Keratinocyte (primary cell): Measurements from ENCODE around the gene PAQR5. TPM values are rescaled to one million over a fixed set of nuclear protein-coding genes. Genes with fewer than 3 reads are reported as not detected.

Source experiments
- DNase-seq: peaks from one replicate; pipeline ENCODE4 v3.0.0-alpha.2; 2011; ENCODE audit warnings: low read depth, missing footprints, low spot score
- FAIRE-seq: peaks from 2 replicates; lab custom pipeline; 2011; peaks lifted over from hg19 to GRCh38; lab: Jason Lieb, UNC
- H2AFZ ChIP-seq: 2 replicates; pipeline ENCODE4 v1.6.0; 2012; ENCODE audit warnings: low read length, control low read depth, inconsistent platforms; ENCODE audit not compliant: control insufficient read depth
- H3K27ac ChIP-seq: 2 replicates; pipeline ENCODE4 v1.5.1; 2011; ENCODE audit warnings: low read length; ENCODE audit not compliant: control insufficient read depth, insufficient read depth
- H3K27me3 ChIP-seq: 3 replicates; pipeline ENCODE4 v1.6.0; 2011; ENCODE audit warnings: low read length; ENCODE audit not compliant: control insufficient read depth, insufficient read depth; ENCODE audit errors: extremely low read depth
- H3K36me3 ChIP-seq, 2 experiments: 2 replicates in 1 of 2; 3 replicates in 1 of 2; pipeline ENCODE4 v1.5.1; 2011; ENCODE audit warnings: low read length in 2 of 2, mild to moderate bottlenecking in 1 of 2; ENCODE audit not compliant: control insufficient read depth in 2 of 2, insufficient read depth in 2 of 2; ENCODE audit errors: extremely low read depth in 1 of 2
- H3K4me1 ChIP-seq: 3 replicates; pipeline ENCODE4 v1.5.1; 2011; ENCODE audit warnings: low read length; ENCODE audit not compliant: control insufficient read depth, insufficient read depth; ENCODE audit errors: extremely low read depth
- H3K4me2 ChIP-seq: 3 replicates; pipeline ENCODE4 v1.6.0; 2011; ENCODE audit warnings: low read depth, low read length; ENCODE audit not compliant: control insufficient read depth, insufficient read depth; ENCODE audit errors: extremely low read depth
- H3K4me3 ChIP-seq, 3 experiments: fragments of 200-600 bp in 1 of 3; sonication (generic) in 1 of 3; 2 replicates in 2 of 3; 3 replicates in 1 of 3; pipeline ENCODE4 v1.5.1; 2011 to 2016; ENCODE audit warnings: low read length in 3 of 3, mild to moderate bottlenecking in 3 of 3, control low read depth in 2 of 3, inconsistent platforms in 1 of 3, low read depth in 1 of 3, mixed read lengths in 1 of 3, mixed run types in 1 of 3, moderate library complexity in 1 of 3; ENCODE audit not compliant: control insufficient read depth in 2 of 3, insufficient read depth in 2 of 3; ENCODE audit errors: extremely low read depth in 1 of 3
- H3K79me2 ChIP-seq: 2 replicates; pipeline ENCODE4 v1.6.0; 2012; ENCODE audit warnings: low read length; ENCODE audit not compliant: control insufficient read depth, insufficient read depth
- H3K9ac ChIP-seq: 3 replicates; pipeline ENCODE4 v1.6.0; 2011; ENCODE audit warnings: low read length; ENCODE audit not compliant: control insufficient read depth, insufficient read depth; ENCODE audit errors: extremely low read depth
- H3K9me1 ChIP-seq: 3 replicates; pipeline ENCODE4 v1.6.0; 2011; ENCODE audit warnings: low read length; ENCODE audit not compliant: control insufficient read depth, insufficient read depth; ENCODE audit errors: extremely low read depth
- H3K9me3 ChIP-seq: 2 replicates; pipeline ENCODE4 v1.5.1; 2012; ENCODE audit warnings: low read depth, low read length; ENCODE audit not compliant: control insufficient read depth
- H4K20me1 ChIP-seq: 3 replicates; pipeline ENCODE4 v1.6.0; 2011; ENCODE audit warnings: low read length; ENCODE audit not compliant: control insufficient read depth, insufficient read depth; ENCODE audit errors: extremely low read depth
- EZH2 ChIP-seq: IDR thresholded peaks from one replicate; pipeline ENCODE4 v1.6.1; 2012; ENCODE audit warnings: inconsistent platforms, mild to moderate bottlenecking, low read length, moderate library complexity
- dilution Hi-C: fragments of 300-500 bp; cut with MboI; formaldehyde crosslinking; loops from one replicate; pipeline ENCODE4 v1.7.0; 2020; ENCODE audit warnings: low sequenced_read_pairs; ENCODE audit not compliant: extremely low pct_ligation_motif_present
- polyA plus RNA-seq, 5 experiments: library from polyadenylated mRNA; depleted of rRNA in 3 of 5; stranded (reverse) in 3 of 5; stranded (forward) in 1 of 5; unstranded in 1 of 5; fragments of >200 nt; gene quantifications; 1 replicate in 1 of 5; 2 replicates in 3 of 5; 3 replicates in 1 of 5; pipeline versions ENCODE4 v1.2.1 to v1.2.3, GENCODE V29; 2011 to 2012; ENCODE audit warnings: missing spikeins in 2 of 5, low read depth in 1 of 5, low replicate concordance in 1 of 5
- TF ChIP-seq, protein P1 (sequence below), 3 experiments: IDR thresholded peaks in 1 of 3; conservative IDR thresholded peaks in 1 of 3; optimal IDR thresholded peaks in 1 of 3; 2 replicates in 2 of 3; 3 replicates in 1 of 3; pipeline versions ENCODE3 to v1.5.1; 2011; ENCODE audit warnings: low read length in 3 of 3, mild to moderate bottlenecking in 3 of 3, moderate library complexity in 2 of 3, control low read depth in 1 of 3, inconsistent platforms in 1 of 3; ENCODE audit not compliant: insufficient read depth in 2 of 3; ENCODE audit errors: extremely low read depth in 1 of 3

Gene PAQR5
- polyA plus RNA-seq, 1 donor (not counting 4 experiments of a cell fraction or from before 2014, with no cell fraction given) = 0.30 TPM

DNA sequence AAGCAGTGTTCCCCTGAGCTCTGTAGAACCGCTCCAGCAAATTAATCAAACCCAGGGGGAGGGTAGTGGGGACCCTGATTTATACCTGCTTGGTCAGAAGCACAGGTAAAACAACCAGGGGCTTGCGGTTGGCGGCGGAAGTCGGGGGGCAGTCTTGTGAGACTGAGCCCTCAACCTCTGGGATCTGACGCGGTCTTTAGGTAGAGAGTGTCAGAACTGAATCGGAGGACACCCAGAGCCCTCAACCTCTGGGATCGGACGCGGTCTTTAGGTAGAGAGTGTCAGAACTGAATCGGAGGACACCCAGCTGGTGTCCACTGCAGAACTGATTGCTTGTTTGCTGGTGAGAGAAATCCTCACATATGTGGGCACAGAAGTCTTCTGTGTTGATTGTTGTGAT lies 12.9 kb upstream of the PAQR5 start:
- dilution Hi-C loops = no loop called here
- no peaks in the 10 kb centered on the region for H3K27me3 ChIP-seq
- DNase-seq (no peak), FAIRE-seq (peak; percentile 51)
- H3K9me3 ChIP-seq = no peaks in the 10 kb centered on the region
- no peaks in the 10 kb centered on the region for H3K9me1 ChIP-seq
- H3K36me3 ChIP-seq = no peaks in the 10 kb centered on the region
- no peak overlapping the region for H3K27ac ChIP-seq
- no peaks in the 10 kb centered on the region for H3K79me2 ChIP-seq
- H3K4me2 ChIP-seq = no peak overlapping the region
- no peak overlapping the region for H3K4me3 ChIP-seq
- peaks cover 12% of the 10 kb centered on the region for H3K4me1 ChIP-seq
- H4K20me1 ChIP-seq = no peaks in the 10 kb centered on the region
- H2AFZ ChIP-seq = no peak overlapping the region
- TF ChIP-seq EZH2 = no peak
- TF ChIP-seq, protein P1, sequence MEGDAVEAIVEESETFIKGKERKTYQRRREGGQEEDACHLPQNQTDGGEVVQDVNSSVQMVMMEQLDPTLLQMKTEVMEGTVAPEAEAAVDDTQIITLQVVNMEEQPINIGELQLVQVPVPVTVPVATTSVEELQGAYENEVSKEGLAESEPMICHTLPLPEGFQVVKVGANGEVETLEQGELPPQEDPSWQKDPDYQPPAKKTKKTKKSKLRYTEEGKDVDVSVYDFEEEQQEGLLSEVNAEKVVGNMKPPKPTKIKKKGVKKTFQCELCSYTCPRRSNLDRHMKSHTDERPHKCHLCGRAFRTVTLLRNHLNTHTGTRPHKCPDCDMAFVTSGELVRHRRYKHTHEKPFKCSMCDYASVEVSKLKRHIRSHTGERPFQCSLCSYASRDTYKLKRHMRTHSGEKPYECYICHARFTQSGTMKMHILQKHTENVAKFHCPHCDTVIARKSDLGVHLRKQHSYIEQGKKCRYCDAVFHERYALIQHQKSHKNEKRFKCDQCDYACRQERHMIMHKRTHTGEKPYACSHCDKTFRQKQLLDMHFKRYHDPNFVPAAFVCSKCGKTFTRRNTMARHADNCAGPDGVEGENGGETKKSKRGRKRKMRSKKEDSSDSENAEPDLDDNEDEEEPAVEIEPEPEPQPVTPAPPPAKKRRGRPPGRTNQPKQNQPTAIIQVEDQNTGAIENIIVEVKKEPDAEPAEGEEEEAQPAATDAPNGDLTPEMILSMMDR (optimal IDR thresholded peaks at IDR 0.05 in 1 of 3, IDR thresholded peaks at IDR 0.05 in 1 of 3, conservative IDR thresholded peaks at IDR 0.05 in 1 of 3; ENCODE audit: extremely low read depth in 1 of 3, insufficient read depth in 2 of 3, low read length in 3 of 3) = no peak
- no peak overlapping the region for H3K9ac ChIP-seq

DNA sequence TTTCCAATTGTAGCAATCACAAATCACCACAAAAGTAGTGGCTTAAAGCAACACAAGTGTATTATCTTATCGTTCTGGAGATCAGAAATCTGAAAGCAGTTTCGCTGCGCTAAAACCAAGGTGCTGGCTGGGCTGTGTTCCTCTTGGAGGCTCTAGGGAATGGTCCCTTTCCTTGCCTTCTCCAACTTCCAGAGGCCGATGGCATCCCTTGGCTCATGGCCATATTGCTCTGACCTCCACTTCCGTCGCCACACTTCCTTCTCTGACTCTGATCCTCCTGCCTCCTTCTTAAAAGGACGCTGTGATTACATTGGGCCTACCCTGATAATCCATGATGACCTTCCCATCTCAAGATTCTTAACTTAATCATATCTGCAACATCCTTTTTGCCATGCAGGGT lies 10.7 kb upstream of the PAQR5 start:
- FAIRE-seq = no peak
- TF ChIP-seq, protein P1 (optimal IDR thresholded peaks at IDR 0.05 in 1 of 3, IDR thresholded peaks at IDR 0.05 in 1 of 3, conservative IDR thresholded peaks at IDR 0.05 in 1 of 3; ENCODE audit: extremely low read depth in 1 of 3, insufficient read depth in 2 of 3, low read length in 3 of 3) = no peak
- no peak for TF ChIP-seq EZH2

More for the DNA sequence above, 10.7 kb upstream of the PAQR5 start:
- no peaks in the 10 kb centered on the region for H3K9me1 ChIP-seq
- no peaks in the 10 kb centered on the region for H3K27me3 ChIP-seq
- dilution Hi-C loops = no loop called here
- no peak overlapping the region for H3K27ac ChIP-seq
- no peaks in the 10 kb centered on the region for H3K36me3 ChIP-seq
- H3K79me2 ChIP-seq = no peaks in the 10 kb centered on the region
- H2AFZ ChIP-seq = no peak overlapping the region
- H3K4me1 ChIP-seq = peaks cover 12% of the 10 kb centered on the region
- no peak overlapping the region for H3K4me3 ChIP-seq
- no peak overlapping the region for H3K4me2 ChIP-seq
- H4K20me1 ChIP-seq = no peaks in the 10 kb centered on the region
- DNase-seq = no peak
- no peak overlapping the region for H3K9ac ChIP-seq
- no peaks in the 10 kb centered on the region for H3K9me3 ChIP-seq
